Coronary artery (tissue), 2 donors: ENCODE results near the gene GRAMD4.

ENCODE experiments used
- DNase-seq: peaks from one replicate; pipeline ENCODE4 v3.0.0-alpha.2; 2017; ENCODE audit warnings: low spot score
- H3K27ac ChIP-seq, 2 donors: fragments of 200-600 bp; sonication (generic); one replicate each; pipeline ENCODE4 v1.5.1; 2016 to 2019
- H3K4me3 ChIP-seq: fragments of 200-600 bp; sonication (generic); 2 replicates; pipeline ENCODE4 v1.5.1; 2016; ENCODE audit warnings: mild to moderate bottlenecking, moderate library complexity
- TF ChIP-seq, protein P1 (sequence below): fragments of 200-600 bp; sonication (generic); IDR thresholded peaks from one replicate; pipeline ENCODE4 v1.5.1; 2019; ENCODE audit warnings: antibody characterized with exemption

The GRAMD4 gene

DNA sequence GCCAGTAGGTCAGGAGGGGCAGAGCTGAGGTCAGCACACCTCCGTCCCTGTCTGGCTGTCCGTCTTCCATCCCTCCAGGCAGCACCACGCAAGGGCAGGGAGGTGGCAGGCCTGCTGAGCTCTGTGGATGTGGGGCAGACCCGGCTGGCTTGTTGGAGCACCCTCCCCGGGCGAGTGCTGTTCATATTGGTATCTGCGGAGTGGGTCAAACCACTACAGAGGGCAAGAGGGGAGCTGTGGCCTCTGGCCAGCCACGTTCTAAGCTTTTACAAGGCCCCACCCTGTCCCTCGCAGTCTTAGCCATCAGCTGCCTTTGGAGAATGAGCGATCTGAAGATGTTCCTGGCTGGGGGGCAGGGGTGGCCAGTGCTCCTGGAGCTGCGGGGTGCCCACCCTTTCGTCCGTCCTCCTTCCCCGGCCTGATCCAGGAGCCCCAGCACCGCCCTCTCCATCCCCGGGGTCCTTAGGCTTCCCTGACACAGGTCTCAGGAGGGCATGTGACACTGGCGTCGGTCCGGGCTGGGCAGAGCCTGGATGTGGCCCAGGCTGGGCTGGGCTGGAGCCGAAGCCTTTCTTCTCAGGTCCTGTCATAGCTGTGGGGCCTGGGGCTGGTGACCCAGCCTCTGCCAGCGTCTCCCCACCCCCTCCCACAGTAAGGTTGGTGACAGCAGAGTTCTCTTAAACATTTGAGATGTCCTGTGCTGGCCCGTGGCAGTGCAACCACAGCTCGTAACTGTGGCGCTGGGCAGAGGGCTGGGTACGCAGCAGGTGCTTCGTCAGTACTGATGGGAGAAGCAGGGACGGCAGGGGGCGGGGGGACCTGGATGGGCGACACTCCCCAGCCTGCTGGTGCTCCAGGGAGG is 31.7 kb upstream of the GRAMD4 start:
- Histone ChIP-seq H3K4me3 (no peak overlapping the region), H3K27ac (no peak overlapping the region)
- no peak for DNase-seq
- TF ChIP-seq, protein P1, sequence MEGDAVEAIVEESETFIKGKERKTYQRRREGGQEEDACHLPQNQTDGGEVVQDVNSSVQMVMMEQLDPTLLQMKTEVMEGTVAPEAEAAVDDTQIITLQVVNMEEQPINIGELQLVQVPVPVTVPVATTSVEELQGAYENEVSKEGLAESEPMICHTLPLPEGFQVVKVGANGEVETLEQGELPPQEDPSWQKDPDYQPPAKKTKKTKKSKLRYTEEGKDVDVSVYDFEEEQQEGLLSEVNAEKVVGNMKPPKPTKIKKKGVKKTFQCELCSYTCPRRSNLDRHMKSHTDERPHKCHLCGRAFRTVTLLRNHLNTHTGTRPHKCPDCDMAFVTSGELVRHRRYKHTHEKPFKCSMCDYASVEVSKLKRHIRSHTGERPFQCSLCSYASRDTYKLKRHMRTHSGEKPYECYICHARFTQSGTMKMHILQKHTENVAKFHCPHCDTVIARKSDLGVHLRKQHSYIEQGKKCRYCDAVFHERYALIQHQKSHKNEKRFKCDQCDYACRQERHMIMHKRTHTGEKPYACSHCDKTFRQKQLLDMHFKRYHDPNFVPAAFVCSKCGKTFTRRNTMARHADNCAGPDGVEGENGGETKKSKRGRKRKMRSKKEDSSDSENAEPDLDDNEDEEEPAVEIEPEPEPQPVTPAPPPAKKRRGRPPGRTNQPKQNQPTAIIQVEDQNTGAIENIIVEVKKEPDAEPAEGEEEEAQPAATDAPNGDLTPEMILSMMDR: no peak

DNA sequence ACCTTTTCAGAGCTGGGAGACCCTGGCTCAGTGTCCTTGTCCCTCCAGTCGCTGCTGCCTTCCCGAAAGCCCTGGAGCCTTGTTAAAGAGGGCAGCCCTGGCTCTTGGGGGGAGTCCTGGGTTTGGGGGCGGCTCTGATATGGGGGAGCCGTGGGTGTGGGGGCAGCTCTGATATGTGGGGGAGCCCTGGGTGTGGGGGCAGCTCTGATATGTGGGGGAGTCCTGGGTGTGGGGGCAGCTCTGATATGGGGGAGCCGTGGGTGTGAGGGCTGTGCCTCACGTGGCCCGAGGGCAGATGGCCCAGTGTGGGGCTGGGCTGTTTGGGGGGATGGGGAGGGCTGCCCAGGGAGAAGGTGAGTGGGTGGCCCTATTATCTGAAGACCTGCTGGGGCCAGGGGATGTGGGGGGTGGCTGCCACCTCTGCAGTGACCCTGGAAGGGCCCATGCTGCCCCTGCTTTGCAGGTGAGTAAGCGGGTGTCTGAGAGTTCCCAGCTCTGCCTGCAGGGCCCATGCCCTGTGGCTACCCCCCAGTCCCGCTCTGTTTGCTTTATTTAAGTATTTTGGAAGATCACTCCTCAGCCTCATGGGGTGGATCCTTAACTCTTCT is 30.9 kb upstream of the GRAMD4 start:
- TF ChIP-seq, protein P1: no peak
- Histone ChIP-seq H3K4me3 (no peak overlapping the region), H3K27ac (no peak overlapping the region)
- DNase-seq: no peak

DNA sequence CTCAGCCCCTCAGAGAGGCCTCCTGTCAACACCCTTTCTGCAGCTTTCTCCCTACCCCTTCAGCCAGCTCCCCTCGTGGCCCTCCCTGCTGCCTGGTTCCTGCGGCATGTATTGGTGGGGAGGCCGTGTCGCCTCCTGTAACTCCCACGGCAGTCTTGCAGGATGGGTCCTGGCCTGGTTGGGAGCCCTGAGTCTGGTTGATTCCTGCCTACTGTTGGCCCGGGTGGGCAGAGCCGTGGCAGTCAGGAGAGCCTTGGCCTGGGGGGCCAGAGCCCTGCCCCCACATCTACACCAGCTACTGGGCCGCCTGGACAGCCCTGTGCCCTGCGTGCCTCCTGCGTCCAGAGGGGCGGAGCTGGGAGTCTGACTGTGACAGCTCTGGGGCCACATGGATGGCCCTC is 30.3 kb upstream of the GRAMD4 start:
- Histone ChIP-seq H3K27ac (no peak overlapping the region), H3K4me3 (no peak overlapping the region)
- no peak for DNase-seq
- TF ChIP-seq, protein P1: no peak

DNA sequence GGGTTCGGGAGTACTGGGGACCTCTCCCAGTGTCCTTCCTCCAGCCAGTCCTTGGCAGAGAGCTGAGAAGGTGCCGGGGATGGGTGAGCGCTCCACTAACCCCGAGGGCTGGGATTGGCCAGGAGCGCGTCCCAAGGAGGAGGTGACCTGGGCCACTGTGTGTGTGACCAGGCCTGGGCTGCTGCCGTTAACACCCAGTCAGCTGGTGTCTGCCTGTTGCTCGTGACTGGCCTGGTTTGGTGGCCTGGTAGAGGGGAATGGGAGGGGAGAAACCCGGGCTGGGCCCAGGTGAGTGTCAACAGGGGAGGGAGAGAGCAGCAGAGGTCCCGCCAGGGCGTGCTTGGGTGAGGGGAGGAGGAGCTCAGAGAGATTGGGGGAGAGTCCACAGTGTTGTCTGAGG is 29.9 kb upstream of the GRAMD4 start:
- Histone ChIP-seq H3K4me3 (no peak overlapping the region), H3K27ac (no peak overlapping the region)
- TF ChIP-seq, protein P1: no peak
- no peak for DNase-seq

DNA sequence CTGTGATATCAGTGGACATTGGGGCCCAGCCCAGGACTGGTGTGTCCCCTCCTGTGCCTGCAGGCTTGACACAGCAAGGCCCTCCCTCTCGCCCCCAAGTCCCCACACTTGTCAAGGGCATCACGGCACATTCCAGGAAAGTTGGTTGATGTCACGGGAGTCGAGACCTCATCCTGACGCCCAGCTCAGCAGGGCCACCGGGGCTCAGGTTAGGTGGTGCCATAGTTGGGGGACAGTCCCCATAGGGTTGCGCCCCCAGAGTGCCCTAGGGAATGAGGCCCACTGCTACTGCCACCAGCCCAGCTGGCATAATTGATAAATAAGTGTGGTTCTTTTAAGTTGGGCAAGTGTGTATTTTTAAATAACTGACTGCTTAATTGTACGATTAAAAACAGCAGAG is 28.3 kb upstream of the GRAMD4 start:
- H3K27ac ChIP-seq: peak overlapping the region; percentile 4 to 83
- TF ChIP-seq, protein P1: no peak
- DNase-seq: no peak
- H3K4me3 ChIP-seq: no peak overlapping the region

DNA sequence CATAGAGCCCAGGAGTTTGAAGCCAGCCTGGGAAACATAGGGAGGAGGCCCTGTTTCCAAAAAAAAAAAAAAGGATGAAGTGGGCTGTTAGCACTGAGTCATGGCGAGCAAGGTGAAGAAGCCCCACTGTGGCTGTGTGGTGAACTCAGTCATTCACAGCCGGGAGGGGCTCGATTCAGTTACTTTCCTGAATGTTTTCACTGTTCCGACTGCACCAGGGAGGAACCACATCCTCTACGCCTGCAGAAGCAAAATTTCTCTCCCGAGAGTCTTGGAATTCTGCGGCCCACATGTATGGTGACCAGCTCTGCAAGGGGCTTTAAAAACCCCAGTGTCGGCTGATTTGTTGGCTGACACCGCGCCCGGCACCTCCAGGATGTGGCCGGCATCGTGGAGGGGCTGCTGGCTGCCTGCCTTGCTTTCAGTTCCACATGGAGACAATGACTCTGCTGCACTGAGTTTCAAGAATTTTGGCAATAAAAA is 27.8 kb upstream of the GRAMD4 start:
- H3K4me3 ChIP-seq: peak overlapping the region; percentile 59
- peak overlapping the region; percentile 4 to 83 for H3K27ac ChIP-seq
- DNase-seq: no peak
- TF ChIP-seq, protein P1: no peak

DNA sequence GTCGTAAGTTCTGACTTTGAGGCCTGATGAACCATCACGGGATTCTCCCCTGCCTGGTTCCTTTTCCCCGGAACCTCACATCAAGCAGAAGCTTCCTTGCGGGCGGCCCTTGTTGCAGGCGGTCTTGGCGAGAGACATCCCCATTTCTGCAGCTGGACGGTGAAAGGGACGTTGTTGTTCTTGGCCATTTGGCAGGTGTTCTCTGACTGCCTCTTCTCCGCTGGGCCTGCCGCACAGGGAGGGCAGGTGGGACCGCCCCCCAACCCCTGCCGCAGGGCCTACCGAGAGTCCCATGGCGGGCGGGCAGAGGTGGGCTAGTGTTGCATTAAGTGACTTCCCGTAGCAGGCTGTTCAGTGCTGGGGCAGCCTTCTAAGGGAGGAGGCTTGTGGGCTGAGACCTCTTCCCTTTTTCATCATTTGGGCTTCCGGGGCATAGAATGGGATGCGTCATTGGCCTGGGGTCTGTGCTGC is 26.9 kb upstream of the GRAMD4 start:
- TF ChIP-seq, protein P1: no peak
- no peak for DNase-seq
- Histone ChIP-seq H3K27ac (peak overlapping the region; percentile 30 to 83), H3K4me3 (peak overlapping the region; percentile 59)
